Heart right ventricle (tissue), 16 donors: ENCODE data around the gene ING5. TPM values are rescaled to one million over a fixed set of nuclear protein-coding genes. Genes with fewer than 3 reads are reported as not detected.
A peak's percentile ranks its signal among the peaks of the same experiment; 100 is the strongest.

Experiments used
- ATAC-seq, 8 donors: fragments of 200-7000 bp; cut with Tn5 transposase; one replicate each; pipeline ENCODE4 v1.9.1; 2020; ENCODE audit warnings: mild to moderate bottlenecking in 8 of 8, moderate library complexity in 8 of 8, moderate number of reproducible peaks in 1 of 8
- DNase-seq, 2 donors: peaks; one replicate each; pipeline ENCODE4 v3.0.0-alpha.2; 2020
- H3K27ac ChIP-seq, 10 donors: fragments of 200-600 bp; sonication (generic) in 2 of 10; one replicate each; pipeline versions ENCODE4 v1.5.0 to v1.8.0; 2020 to 2022; ENCODE audit warnings: mild to moderate bottlenecking in 3 of 10
- H3K27me3 ChIP-seq, 7 donors: fragments of 200-600 bp; one replicate each; pipeline ENCODE4 v1.8.0; 2021 to 2022; ENCODE audit warnings: mild to moderate bottlenecking in 2 of 7
- H3K36me3 ChIP-seq, 9 donors: fragments of 200-600 bp; sonication (generic) in 1 of 9; one replicate each; pipeline versions ENCODE4 v1.5.0 to v1.8.0; 2020 to 2022; ENCODE audit warnings: mild to moderate bottlenecking in 2 of 9
- H3K4me1 ChIP-seq, 9 donors: fragments of 200-600 bp; sonication (generic) in 1 of 9; one replicate each; pipeline versions ENCODE4 v1.5.0 to v1.8.0; 2020 to 2022; ENCODE audit warnings: mild to moderate bottlenecking in 4 of 9
- H3K4me3 ChIP-seq, 10 donors: fragments of 200-600 bp; sonication (generic) in 2 of 10; one replicate each; pipeline versions ENCODE4 v1.5.0 to v1.8.0; 2020 to 2022; ENCODE audit warnings: mild to moderate bottlenecking in 7 of 10, moderate library complexity in 2 of 10
- H3K9me3 ChIP-seq, 11 donors: fragments of 200-600 bp in 10 of 11; sonication (generic) in 2 of 11; one replicate each; pipeline versions ENCODE4 v1.5.0 to v1.8.0; 2013 to 2022; ENCODE audit warnings: mild to moderate bottlenecking in 2 of 11, control low read depth in 1 of 11, moderate library complexity in 1 of 11
- WGBS, 2 donors: extraction: QIAGEN DNeasy Blood & Tissue Kit; methylation state at CpG; one replicate each; pipeline ENCODE4 v1.1.7; 2013; ENCODE audit warnings: inconsistent platforms in 1 of 2; 5-methylcytosine and 5-hydroxymethylcytosine counted together
- intact Hi-C, 10 donors: fragments of 100-400 bp; cut with DNase I; formaldehyde crosslinking; loops; one replicate each; pipeline versions ENCODE4 v1.11.1 to v1.14.2; 2022
- polyA plus RNA-seq, 2 donors: library from polyadenylated mRNA; stranded (reverse); fragments of 200-250 nt; gene quantifications; one replicate each; pipeline ENCODE4 v1.2.3, GENCODE V29; 2013
- total RNA-seq, 10 donors: library from RNA; stranded (reverse); fragmentation: NEBNext Ultra II Directional in 3 of 10; extraction: Animal tissue kit (Norgen Biotek cat#: 25700) in 3 of 10; gene quantifications; one replicate each; pipeline versions ENCODE4 v1.2.1 to v1.2.4, GENCODE V29; 2021 to 2023
- TF ChIP-seq, protein P1 (sequence below), 9 donors: fragments of 200-600 bp; sonication (generic) in 2 of 9; IDR thresholded peaks; one replicate each; pipeline versions ENCODE4 v1.5.0 to v1.8.0; 2021 to 2022; ENCODE audit warnings: antibody characterized with exemption in 9 of 9, mild to moderate bottlenecking in 5 of 9, moderate library complexity in 1 of 9
- donor health status: Arrhythmogenic right ventricular cardiomyopathy.
- donor health status: ischemic (EF 13 %, LVEDD 7.1; RV severe dilation, severe dysfunction).
- donor health status: healthy with polysubstance abuse.
- donor health status: DM: no; HTN: yes; CAD: no.
- donor health status: DM: no; HTN: no; CAD: no.
- donor health status: ischemic (EF 25% LVEDD 6.9; RV normal size, moderate dysfunction).
- donor health status: ischemic (EF 25% LVEDD 5.7; RV mildly dilated, moderate dysfunction).
- donor health status: healthy.
- donor health status: DM: yes; HTN: yes; CAD: no.
- donor health status: Ischemic cardiomyopathy.
- donor health status: ischemic (EF 35%, LVEDD 5.7; RV mildly dilated, moderate dysfunction).
- donor health status: nonischemic (EF 11% LVEDD 7.7; RV severe dilation, severe dysfunction).
- donor health status: DM: yes; HTN: yes; CAD: no.
- donor health status: PGD.
- donor health status: ischemic (EF 29% LVEDD 5.4; RV normal size, mild dysfunction).
- donor health status: nonischemic (EF 23%, LVEDD 6.1; RV moderate dilation, normal function).

The ING5 gene
- total and polyA plus RNA-seq, 12 donors, result 10.4 to 49.9 (median 17.5) TPM

DNA sequence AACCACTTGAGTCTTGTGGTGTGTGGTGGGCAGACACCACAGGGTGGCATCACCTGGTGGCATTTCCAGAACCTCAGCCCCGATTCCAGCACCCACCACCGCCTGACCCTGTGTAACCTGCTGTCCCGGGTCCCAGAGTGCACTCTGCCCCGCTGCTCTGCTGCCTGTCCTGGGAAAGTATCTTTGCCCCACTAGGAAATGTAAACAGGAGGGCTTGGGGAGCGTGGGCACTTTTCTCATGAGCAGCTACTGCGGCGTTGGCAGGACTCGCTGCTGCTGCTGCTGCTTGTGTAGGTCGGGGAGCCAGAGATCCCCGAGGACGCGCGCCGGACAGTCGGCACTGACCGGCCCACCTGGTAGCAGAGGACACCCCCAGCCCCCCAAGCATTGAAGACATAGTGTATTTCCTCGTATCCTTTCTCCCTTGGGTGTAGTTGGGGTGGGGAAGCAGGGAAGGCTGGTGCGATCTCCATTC, 28.6 kb upstream of the ING5 start:
- peaks cover 0 to 85% (median 41%) of the 10 kb centered on the region in 9 donors for H3K36me3 ChIP-seq
- H3K4me3 ChIP-seq, result no peak overlapping the region
- no peak for DNase-seq
- H3K4me1 ChIP-seq, result peaks cover 0 to 12% (median 0%) of the 10 kb centered on the region in 9 donors
- no peak for ATAC-seq
- no peaks in the 10 kb centered on the region for H3K27me3 ChIP-seq
- no peaks in the 10 kb centered on the region for H3K9me3 ChIP-seq
- intact Hi-C loops, result no loop called here
- WGBS, 2 donors, result 87 to 91% methylated on average over 18 of the region's 18 CpGs
- no peak overlapping the region for H3K27ac ChIP-seq
- TF ChIP-seq, protein P1, sequence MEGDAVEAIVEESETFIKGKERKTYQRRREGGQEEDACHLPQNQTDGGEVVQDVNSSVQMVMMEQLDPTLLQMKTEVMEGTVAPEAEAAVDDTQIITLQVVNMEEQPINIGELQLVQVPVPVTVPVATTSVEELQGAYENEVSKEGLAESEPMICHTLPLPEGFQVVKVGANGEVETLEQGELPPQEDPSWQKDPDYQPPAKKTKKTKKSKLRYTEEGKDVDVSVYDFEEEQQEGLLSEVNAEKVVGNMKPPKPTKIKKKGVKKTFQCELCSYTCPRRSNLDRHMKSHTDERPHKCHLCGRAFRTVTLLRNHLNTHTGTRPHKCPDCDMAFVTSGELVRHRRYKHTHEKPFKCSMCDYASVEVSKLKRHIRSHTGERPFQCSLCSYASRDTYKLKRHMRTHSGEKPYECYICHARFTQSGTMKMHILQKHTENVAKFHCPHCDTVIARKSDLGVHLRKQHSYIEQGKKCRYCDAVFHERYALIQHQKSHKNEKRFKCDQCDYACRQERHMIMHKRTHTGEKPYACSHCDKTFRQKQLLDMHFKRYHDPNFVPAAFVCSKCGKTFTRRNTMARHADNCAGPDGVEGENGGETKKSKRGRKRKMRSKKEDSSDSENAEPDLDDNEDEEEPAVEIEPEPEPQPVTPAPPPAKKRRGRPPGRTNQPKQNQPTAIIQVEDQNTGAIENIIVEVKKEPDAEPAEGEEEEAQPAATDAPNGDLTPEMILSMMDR (IDR thresholded peaks at IDR 0.05), result no peak

- Histone ChIP-seq H3K36me3 (peaks cover 0 to 85% (median 36%) of the 10 kb centered on the region in 9 donors), H3K27ac (peak overlapping the region in 3 of 10 donors; percentile 0 to 41 (median 7)), H3K4me3 (no peak overlapping the region), H3K27me3 (no peaks in the 10 kb centered on the region), H3K4me1 (peaks cover 0 to 12% (median 0%) of the 10 kb centered on the region in 9 donors), H3K9me3 (no peaks in the 10 kb centered on the region)
- DNase-seq (peak in 1 of 2 donors; percentile 31), ATAC-seq (peak in 6 of 8 donors; percentile 36 to 79 (median 53))
- intact Hi-C loops, result no loop called here
- 69 to 71% methylated on average over 21 of the region's 21 CpGs for WGBS, 2 donors
- TF ChIP-seq, protein P1 (IDR thresholded peaks at IDR 0.05), result no peak
Observed at GRCh38 chr2:241673797-241674725, 27.8 kb upstream of the ING5 start.

- H3K36me3 ChIP-seq, result peaks cover 0 to 85% (median 21%) of the 10 kb centered on the region in 9 donors
- 89 to 90% methylated on average over 17 of the region's 17 CpGs for WGBS, 2 donors
- H3K27ac ChIP-seq, result no peak overlapping the region
- intact Hi-C loops, result no loop called here
- H3K27me3 ChIP-seq, result no peaks in the 10 kb centered on the region
- H3K4me1 ChIP-seq, result peaks cover 0 to 16% (median 4%) of the 10 kb centered on the region in 9 donors
- TF ChIP-seq, protein P1 (IDR thresholded peaks at IDR 0.05), result no peak
- no peaks in the 10 kb centered on the region for H3K9me3 ChIP-seq
- no peak overlapping the region for H3K4me3 ChIP-seq
- DNase-seq, result no peak
- no peak for ATAC-seq
Observed at GRCh38 chr2:241675885-241676284, 26.0 kb upstream of the ING5 start.

DNA sequence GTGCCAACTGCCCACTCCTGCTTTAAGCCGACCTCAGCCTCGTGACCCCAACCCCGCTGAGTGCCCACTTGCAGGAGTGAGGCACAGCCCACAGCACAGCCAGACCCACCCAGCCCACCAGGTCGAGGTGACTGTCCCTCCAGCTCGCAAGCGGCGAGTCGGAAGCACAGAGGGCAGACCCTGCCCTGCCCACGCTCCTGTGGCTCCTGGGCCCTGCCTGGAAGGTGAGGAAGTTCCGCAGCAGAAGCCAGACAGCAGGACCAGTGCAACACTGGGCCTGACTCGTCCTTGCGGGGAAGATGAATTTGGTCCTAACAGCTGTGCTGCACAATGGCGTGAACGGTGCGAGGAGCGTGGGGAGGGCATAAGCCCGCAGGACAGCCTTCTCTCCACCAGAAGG, 25.2 kb upstream of the ING5 start:
- Histone ChIP-seq H3K4me3 (no peak overlapping the region), H3K4me1 (peaks cover 0 to 23% (median 8%) of the 10 kb centered on the region in 9 donors), H3K27me3 (no peaks in the 10 kb centered on the region), H3K36me3 (peaks cover 0 to 85% (median 14%) of the 10 kb centered on the region in 9 donors), H3K9me3 (no peaks in the 10 kb centered on the region), H3K27ac (no peak overlapping the region)
- TF ChIP-seq, protein P1 (IDR thresholded peaks at IDR 0.05), result no peak
- WGBS, 2 donors, result 93% methylated on average over 17 of the region's 17 CpGs
- intact Hi-C loops, result no loop called here
- no peak for DNase-seq
- ATAC-seq, result no peak
